GM23338 (cell line): ENCODE data around the gene ZNF71. TPM values are rescaled to one million over a fixed set of nuclear protein-coding genes. Genes with fewer than 3 reads are reported as not detected.

Experiments used
- ATAC-seq: fragments of 200-7000 bp; cut with Tn5 transposase; 3 replicates; pipeline ENCODE4 v1.9.1; 2020
- DNase-seq: peaks from one replicate; pipeline ENCODE4 v3.0.0-alpha.2; 2015; ENCODE audit warnings: low spot score
- H2AFZ ChIP-seq: fragments of 200-600 bp; sonication (generic); 2 replicates; pipeline ENCODE4 v1.8.0; 2016; ENCODE audit warnings: antibody characterized with exemption, mild to moderate bottlenecking, moderate library complexity
- H3F3A ChIP-seq: fragments of 200-600 bp; sonication (generic); replicated peaks from 2 replicates; pipeline ENCODE4 v1.8.0; 2017; ENCODE audit warnings: antibody characterized with exemption, mixed run types, low read depth
- H3K27ac ChIP-seq: fragments of 200-600 bp; sonication (generic); 2 replicates; pipeline ENCODE4 v1.6.1; 2016; ENCODE audit warnings: low read depth
- H3K27me3 ChIP-seq: fragments of 200-600 bp; sonication (generic); 2 replicates; pipeline ENCODE4 v1.8.0; 2016; ENCODE audit warnings: mild to moderate bottlenecking, mixed run types, moderate library complexity; ENCODE audit not compliant: insufficient read depth
- H3K36me3 ChIP-seq: fragments of 200-600 bp; sonication (generic); 2 replicates; pipeline ENCODE4 v1.8.0; 2016; ENCODE audit warnings: mild to moderate bottlenecking; ENCODE audit not compliant: insufficient read depth
- H3K4me1 ChIP-seq: fragments of 200-600 bp; sonication (generic); 2 replicates; pipeline ENCODE4 v1.8.0; 2016; ENCODE audit warnings: mild to moderate bottlenecking, moderate library complexity; ENCODE audit not compliant: insufficient read depth
- H3K4me2 ChIP-seq: fragments of 200-600 bp; sonication (generic); 2 replicates; pipeline ENCODE4 v1.7.1; 2017; ENCODE audit warnings: mixed run types
- H3K4me3 ChIP-seq: fragments of 200-600 bp; sonication (generic); 2 replicates; pipeline ENCODE4 v1.6.1; 2016; ENCODE audit warnings: mixed run types
- H3K79me2 ChIP-seq: fragments of 200-600 bp; sonication (generic); replicated peaks from 2 replicates; pipeline ENCODE4 v1.8.0; 2017; ENCODE audit warnings: mild to moderate bottlenecking; ENCODE audit not compliant: insufficient read depth
- H3K9me2 ChIP-seq: fragments of 200-600 bp; sonication (generic); 2 replicates; pipeline ENCODE4 v1.8.0; 2017; ENCODE audit not compliant: insufficient read depth
- H4K20me1 ChIP-seq: fragments of 200-600 bp; sonication (generic); replicated peaks from 2 replicates; pipeline ENCODE4 v1.8.0; 2017; ENCODE audit warnings: mild to moderate bottlenecking; ENCODE audit not compliant: insufficient read depth
- H3K27ac Mint-ChIP-seq: 2 replicates; pipeline ENCODE4 v1.8.0; 2020; ENCODE audit warnings: inconsistent platforms, mild to moderate bottlenecking, moderate library complexity, mixed read lengths
- H3K27me3 Mint-ChIP-seq: 3 replicates; pipeline ENCODE4 v1.8.0; 2022; ENCODE audit warnings: low read depth, mild to moderate bottlenecking, moderate library complexity, mixed read lengths, inconsistent platforms; ENCODE audit not compliant: insufficient read depth, poor library complexity
- H3K36me3 Mint-ChIP-seq: 3 replicates; pipeline ENCODE4 v1.8.0; 2021; ENCODE audit warnings: low read depth, mild to moderate bottlenecking, inconsistent platforms, moderate library complexity, mixed read lengths
- H3K4me1 Mint-ChIP-seq: 3 replicates; pipeline ENCODE4 v1.8.0; 2020; ENCODE audit warnings: mild to moderate bottlenecking, inconsistent platforms, mixed read lengths
- H3K4me3 Mint-ChIP-seq: 3 replicates; pipeline ENCODE4 v1.8.0; 2021; ENCODE audit warnings: moderate library complexity, mild to moderate bottlenecking, inconsistent platforms, mixed read lengths
- H3K9me3 Mint-ChIP-seq: 3 replicates; pipeline ENCODE4 v1.8.0; 2020; ENCODE audit warnings: moderate library complexity, mild to moderate bottlenecking, inconsistent platforms, mixed read lengths
- CREB1 ChIP-seq: fragments of 250-450 bp; sonication (Bioruptor Pico); IDR thresholded peaks from 2 replicates; pipeline ENCODE4 v1.5.0; 2020; ENCODE audit warnings: low read depth, mild to moderate bottlenecking, moderate library complexity
- ETS1 ChIP-seq: IDR thresholded peaks from 2 replicates; pipeline ENCODE4 v1.6.1; 2016; ENCODE audit warnings: antibody characterized with exemption
- EZH2phosphoT487 ChIP-seq: fragments of 200-600 bp; sonication (generic); IDR thresholded peaks from one replicate; pipeline ENCODE4 v1.8.1; 2018; ENCODE audit warnings: antibody characterized with exemption; ENCODE audit not compliant: unreplicated experiment
- JUNB ChIP-seq: IDR thresholded peaks from one replicate; pipeline ENCODE4 v1.6.1; 2016; ENCODE audit warnings: antibody characterized with exemption; ENCODE audit not compliant: unreplicated experiment
- NANOG ChIP-seq: IDR thresholded peaks from 2 replicates; pipeline ENCODE4 v1.6.1; 2016; ENCODE audit warnings: antibody characterized with exemption, borderline replicate concordance
- POLR2AphosphoS5 ChIP-seq: IDR thresholded peaks from 2 replicates; pipeline ENCODE4 v1.6.1; 2016; ENCODE audit warnings: antibody characterized with exemption, low read depth
- ZNF114 ChIP-seq: fragments of 250-450 bp; sonication (Bioruptor Pico); IDR thresholded peaks from 2 replicates; pipeline ENCODE4 v1.5.0; 2020; ENCODE audit warnings: mild to moderate bottlenecking, moderate library complexity
- ZNF331 ChIP-seq: fragments of 250-450 bp; sonication (Bioruptor Pico); IDR thresholded peaks from 2 replicates; pipeline ENCODE4 v1.5.0; 2020; ENCODE audit warnings: low read depth, mild to moderate bottlenecking, moderate library complexity
- polyA plus RNA-seq: library from polyadenylated mRNA; unstranded; fragments of >200 nt; fragmentation: Nextera tagmentation; extraction: Ambion mirVana; gene quantifications from 2 replicates; pipeline ENCODE4 v1.2.1, GENCODE V29; 2016
- total RNA-seq: library from RNA; depleted of rRNA; stranded (reverse); fragments of >200 nt; shearing (Covaris generic); gene quantifications from 2 replicates; pipeline ENCODE4 v1.2.3, GENCODE V29; 2014
- TF ChIP-seq, protein P1 (sequence below): IDR thresholded peaks from one replicate; pipeline ENCODE4 v1.6.1; 2018; ENCODE audit warnings: antibody characterized with exemption; ENCODE audit not compliant: unreplicated experiment
- TF ChIP-seq, protein P2 (sequence below): fragments of 250-450 bp; sonication (Bioruptor Pico); IDR thresholded peaks from 2 replicates; pipeline ENCODE4 v1.5.0; 2020; ENCODE audit warnings: mild to moderate bottlenecking, moderate library complexity

The ZNF71 gene
- total and polyA plus RNA-seq, 2 experiments from 2014 or later, result 4.7 to 13.2 TPM

- H4K20me1 ChIP-seq, result no peaks in the 10 kb centered on the region
- no peaks in the 10 kb centered on the region for H3F3A ChIP-seq
- TF ChIP-seq JUNB (no peak), ZNF114 (CRISPR knock-in tag) (no peak), POLR2AphosphoS5 (no peak), CREB1 (no peak), NANOG (no peak), ZNF331 (CRISPR knock-in tag) (no peak)
- TF ChIP-seq, protein P1, sequence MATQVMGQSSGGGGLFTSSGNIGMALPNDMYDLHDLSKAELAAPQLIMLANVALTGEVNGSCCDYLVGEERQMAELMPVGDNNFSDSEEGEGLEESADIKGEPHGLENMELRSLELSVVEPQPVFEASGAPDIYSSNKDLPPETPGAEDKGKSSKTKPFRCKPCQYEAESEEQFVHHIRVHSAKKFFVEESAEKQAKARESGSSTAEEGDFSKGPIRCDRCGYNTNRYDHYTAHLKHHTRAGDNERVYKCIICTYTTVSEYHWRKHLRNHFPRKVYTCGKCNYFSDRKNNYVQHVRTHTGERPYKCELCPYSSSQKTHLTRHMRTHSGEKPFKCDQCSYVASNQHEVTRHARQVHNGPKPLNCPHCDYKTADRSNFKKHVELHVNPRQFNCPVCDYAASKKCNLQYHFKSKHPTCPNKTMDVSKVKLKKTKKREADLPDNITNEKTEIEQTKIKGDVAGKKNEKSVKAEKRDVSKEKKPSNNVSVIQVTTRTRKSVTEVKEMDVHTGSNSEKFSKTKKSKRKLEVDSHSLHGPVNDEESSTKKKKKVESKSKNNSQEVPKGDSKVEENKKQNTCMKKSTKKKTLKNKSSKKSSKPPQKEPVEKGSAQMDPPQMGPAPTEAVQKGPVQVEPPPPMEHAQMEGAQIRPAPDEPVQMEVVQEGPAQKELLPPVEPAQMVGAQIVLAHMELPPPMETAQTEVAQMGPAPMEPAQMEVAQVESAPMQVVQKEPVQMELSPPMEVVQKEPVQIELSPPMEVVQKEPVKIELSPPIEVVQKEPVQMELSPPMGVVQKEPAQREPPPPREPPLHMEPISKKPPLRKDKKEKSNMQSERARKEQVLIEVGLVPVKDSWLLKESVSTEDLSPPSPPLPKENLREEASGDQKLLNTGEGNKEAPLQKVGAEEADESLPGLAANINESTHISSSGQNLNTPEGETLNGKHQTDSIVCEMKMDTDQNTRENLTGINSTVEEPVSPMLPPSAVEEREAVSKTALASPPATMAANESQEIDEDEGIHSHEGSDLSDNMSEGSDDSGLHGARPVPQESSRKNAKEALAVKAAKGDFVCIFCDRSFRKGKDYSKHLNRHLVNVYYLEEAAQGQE, result no peak
- H3K9me2 ChIP-seq, result no peaks in the 10 kb centered on the region
- no peak overlapping the region for H3K4me3 ChIP-seq
- H3K79me2 ChIP-seq, result no peaks in the 10 kb centered on the region
- Mint-ChIP-seq H3K27ac (no peak overlapping the region), H3K36me3 (peaks cover 47% of the 10 kb centered on the region), H3K4me1 (no peaks in the 10 kb centered on the region), H3K9me3 (peaks cover 88% of the 10 kb centered on the region), H3K4me3 (no peak overlapping the region), H3K27me3 (peaks cover 14% of the 10 kb centered on the region)
- H3K36me3 ChIP-seq, result no peaks in the 10 kb centered on the region
- no peak overlapping the region for H2AFZ ChIP-seq
- ATAC-seq (no peak), DNase-seq (no peak)
- H3K27me3 ChIP-seq, result no peaks in the 10 kb centered on the region
- H3K4me2 ChIP-seq, result no peak overlapping the region
- H3K4me1 ChIP-seq, result no peaks in the 10 kb centered on the region
- H3K27ac ChIP-seq, result no peak overlapping the region
These were observed 72.3 kb downstream of the ZNF71 start for GRCh38 chr19:56667311-56667870.

DNA sequence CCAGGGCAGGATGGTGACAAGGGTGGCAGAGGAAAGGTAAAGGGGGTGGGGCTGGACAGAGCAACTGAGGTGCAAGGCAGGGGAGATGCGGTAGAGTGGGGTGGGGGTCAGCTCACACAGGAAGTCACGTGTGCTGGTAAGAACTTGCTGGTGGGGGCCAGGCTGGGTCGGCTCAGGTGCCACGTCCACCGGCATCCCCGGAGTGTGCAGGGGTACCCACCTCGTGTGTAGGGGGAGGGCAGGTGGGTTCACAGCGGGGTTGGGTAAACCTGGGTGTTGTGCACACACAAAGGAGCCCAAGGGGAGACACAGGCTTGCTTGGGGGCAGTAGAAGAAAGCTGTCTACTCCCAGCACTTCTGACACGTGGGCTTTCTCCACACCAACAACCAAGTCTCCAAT, 73.6 kb downstream of the ZNF71 start:
- DNase-seq, result no peak
- Histone ChIP-seq H3F3A (no peaks in the 10 kb centered on the region), H3K4me2 (no peak overlapping the region), H3K27me3 (no peaks in the 10 kb centered on the region), H2AFZ (no peak overlapping the region), H3K36me3 (no peaks in the 10 kb centered on the region), H3K79me2 (no peaks in the 10 kb centered on the region), H3K27ac (no peak overlapping the region), H3K4me1 (no peaks in the 10 kb centered on the region), H4K20me1 (no peaks in the 10 kb centered on the region), H3K4me3 (no peak overlapping the region), H3K9me2 (no peaks in the 10 kb centered on the region)
- no peak overlapping the region for H3K4me3 Mint-ChIP-seq
- TF ChIP-seq NANOG (no peak), EZH2phosphoT487 (no peak), CREB1 (no peak), POLR2AphosphoS5 (no peak), ETS1 (no peak)
- TF ChIP-seq, protein P2, sequence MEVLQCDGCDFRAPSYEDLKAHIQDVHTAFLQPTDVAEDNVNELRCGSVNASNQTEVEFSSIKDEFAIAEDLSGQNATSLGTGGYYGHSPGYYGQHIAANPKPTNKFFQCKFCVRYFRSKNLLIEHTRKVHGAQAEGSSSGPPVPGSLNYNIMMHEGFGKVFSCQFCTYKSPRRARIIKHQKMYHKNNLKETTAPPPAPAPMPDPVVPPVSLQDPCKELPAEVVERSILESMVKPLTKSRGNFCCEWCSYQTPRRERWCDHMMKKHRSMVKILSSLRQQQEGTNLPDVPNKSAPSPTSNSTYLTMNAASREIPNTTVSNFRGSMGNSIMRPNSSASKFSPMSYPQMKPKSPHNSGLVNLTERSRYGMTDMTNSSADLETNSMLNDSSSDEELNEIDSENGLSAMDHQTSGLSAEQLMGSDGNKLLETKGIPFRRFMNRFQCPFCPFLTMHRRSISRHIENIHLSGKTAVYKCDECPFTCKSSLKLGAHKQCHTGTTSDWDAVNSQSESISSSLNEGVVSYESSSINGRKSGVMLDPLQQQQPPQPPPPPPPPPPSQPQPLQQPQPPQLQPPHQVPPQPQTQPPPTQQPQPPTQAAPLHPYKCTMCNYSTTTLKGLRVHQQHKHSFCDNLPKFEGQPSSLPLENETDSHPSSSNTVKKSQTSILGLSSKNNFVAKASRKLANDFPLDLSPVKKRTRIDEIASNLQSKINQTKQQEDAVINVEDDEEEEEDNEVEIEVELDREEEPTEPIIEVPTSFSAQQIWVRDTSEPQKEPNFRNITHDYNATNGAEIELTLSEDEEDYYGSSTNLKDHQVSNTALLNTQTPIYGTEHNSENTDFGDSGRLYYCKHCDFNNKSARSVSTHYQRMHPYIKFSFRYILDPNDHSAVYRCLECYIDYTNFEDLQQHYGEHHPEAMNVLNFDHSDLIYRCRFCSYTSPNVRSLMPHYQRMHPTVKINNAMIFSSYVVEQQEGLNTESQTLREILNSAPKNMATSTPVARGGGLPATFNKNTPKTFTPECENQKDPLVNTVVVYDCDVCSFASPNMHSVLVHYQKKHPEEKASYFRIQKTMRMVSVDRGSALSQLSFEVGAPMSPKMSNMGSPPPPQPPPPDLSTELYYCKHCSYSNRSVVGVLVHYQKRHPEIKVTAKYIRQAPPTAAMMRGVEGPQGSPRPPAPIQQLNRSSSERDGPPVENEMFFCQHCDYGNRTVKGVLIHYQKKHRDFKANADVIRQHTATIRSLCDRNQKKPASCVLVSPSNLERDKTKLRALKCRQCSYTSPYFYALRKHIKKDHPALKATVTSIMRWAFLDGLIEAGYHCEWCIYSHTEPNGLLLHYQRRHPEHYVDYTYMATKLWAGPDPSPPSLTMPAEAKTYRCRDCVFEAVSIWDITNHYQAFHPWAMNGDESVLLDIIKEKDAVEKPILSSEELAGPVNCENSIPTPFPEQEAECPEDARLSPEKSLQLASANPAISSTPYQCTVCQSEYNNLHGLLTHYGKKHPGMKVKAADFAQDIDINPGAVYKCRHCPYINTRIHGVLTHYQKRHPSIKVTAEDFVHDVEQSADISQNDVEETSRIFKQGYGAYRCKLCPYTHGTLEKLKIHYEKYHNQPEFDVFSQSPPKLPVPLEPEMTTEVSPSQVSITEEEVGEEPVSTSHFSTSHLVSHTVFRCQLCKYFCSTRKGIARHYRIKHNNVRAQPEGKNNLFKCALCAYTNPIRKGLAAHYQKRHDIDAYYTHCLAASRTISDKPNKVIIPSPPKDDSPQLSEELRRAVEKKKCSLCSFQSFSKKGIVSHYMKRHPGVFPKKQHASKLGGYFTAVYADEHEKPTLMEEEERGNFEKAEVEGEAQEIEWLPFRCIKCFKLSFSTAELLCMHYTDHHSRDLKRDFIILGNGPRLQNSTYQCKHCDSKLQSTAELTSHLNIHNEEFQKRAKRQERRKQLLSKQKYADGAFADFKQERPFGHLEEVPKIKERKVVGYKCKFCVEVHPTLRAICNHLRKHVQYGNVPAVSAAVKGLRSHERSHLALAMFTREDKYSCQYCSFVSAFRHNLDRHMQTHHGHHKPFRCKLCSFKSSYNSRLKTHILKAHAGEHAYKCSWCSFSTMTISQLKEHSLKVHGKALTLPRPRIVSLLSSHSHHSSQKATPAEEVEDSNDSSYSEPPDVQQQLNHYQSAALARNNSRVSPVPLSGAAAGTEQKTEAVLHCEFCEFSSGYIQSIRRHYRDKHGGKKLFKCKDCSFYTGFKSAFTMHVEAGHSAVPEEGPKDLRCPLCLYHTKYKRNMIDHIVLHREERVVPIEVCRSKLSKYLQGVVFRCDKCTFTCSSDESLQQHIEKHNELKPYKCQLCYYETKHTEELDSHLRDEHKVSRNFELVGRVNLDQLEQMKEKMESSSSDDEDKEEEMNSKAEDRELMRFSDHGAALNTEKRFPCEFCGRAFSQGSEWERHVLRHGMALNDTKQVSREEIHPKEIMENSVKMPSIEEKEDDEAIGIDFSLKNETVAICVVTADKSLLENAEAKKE (CRISPR knock-in tag), result no peak
- H3K9me3 Mint-ChIP-seq, result peaks cover 87% of the 10 kb centered on the region
- H3K27ac Mint-ChIP-seq, result no peak overlapping the region
- ATAC-seq, result no peak
- H3K4me1 Mint-ChIP-seq, result no peaks in the 10 kb centered on the region
- peaks cover 12% of the 10 kb centered on the region for H3K27me3 Mint-ChIP-seq
- H3K36me3 Mint-ChIP-seq, result peaks cover 40% of the 10 kb centered on the region
